OCI-LY7 (cell line): ENCODE measurements around the gene WFDC2. TPM values are rescaled to one million over a fixed set of nuclear protein-coding genes. Genes with fewer than 3 reads are reported as not detected.

Source experiments
- BruUV-seq: library from RNA; stranded (reverse); fragments of 400-500 nt; replicated peaks from 2 replicates; lab custom pipeline; 2021; lab: Mats Ljungman, UMichigan
- CTCF ChIA-PET: fragments of 300-600 bp; sonication (Branson Sonifier 250); formaldehyde crosslinking; loops from one replicate; lab custom pipeline; 2022; ENCODE audit warnings: antibody characterized with exemption; ENCODE audit not compliant: unreplicated experiment; lab: Charles Lee
- POLR2A ChIA-PET: fragments of 300-600 bp; sonication (Branson Sonifier 250); formaldehyde crosslinking; loops from one replicate; lab custom pipeline; 2022; ENCODE audit warnings: antibody characterized with exemption; lab: Charles Lee
- DNase-seq: peaks from one replicate; pipeline ENCODE4 v3.0.0-alpha.2; 2015; ENCODE audit warnings: low spot score
- H2AFZ ChIP-seq: fragments of 200-600 bp; sonication (generic), shearing (Covaris generic); 2 replicates; pipeline ENCODE4 v1.6.1; 2014; ENCODE audit warnings: mild to moderate bottlenecking, antibody characterized with exemption, low read length, moderate library complexity
- H3K27ac ChIP-seq: fragments of 200-600 bp; sonication (generic); 2 replicates; pipeline ENCODE4 v1.5.1; 2014; ENCODE audit warnings: mixed run types, low read depth, mild to moderate bottlenecking, moderate library complexity, low read length, inconsistent platforms; ENCODE audit not compliant: poor library complexity, severe bottlenecking
- H3K36me3 ChIP-seq: fragments of 200-600 bp; sonication (generic); 2 replicates; pipeline ENCODE4 v1.6.1; 2014; ENCODE audit warnings: mild to moderate bottlenecking, antibody characterized with exemption, low read length, moderate library complexity, mixed read lengths; ENCODE audit not compliant: insufficient read depth
- H3K4me1 ChIP-seq: fragments of 200-600 bp; sonication (generic); 2 replicates; pipeline ENCODE4 v1.5.1; 2014; ENCODE audit warnings: mild to moderate bottlenecking, low read length; ENCODE audit not compliant: insufficient read depth, poor library complexity, severe bottlenecking
- H3K4me2 ChIP-seq: fragments of 200-600 bp; sonication (generic); 2 replicates; pipeline ENCODE4 v1.6.1; 2014; ENCODE audit warnings: mild to moderate bottlenecking, low read length
- H3K4me3 ChIP-seq: fragments of 200-600 bp; sonication (generic); 2 replicates; pipeline ENCODE4 v1.5.1; 2014; ENCODE audit warnings: mild to moderate bottlenecking, low read depth, low read length; ENCODE audit not compliant: poor library complexity, severe bottlenecking
- H3K79me2 ChIP-seq: fragments of 200-600 bp; sonication (generic); 2 replicates; pipeline ENCODE4 v1.6.1; 2016; ENCODE audit warnings: low read depth, mild to moderate bottlenecking, low read length, moderate library complexity, mixed read lengths; ENCODE audit not compliant: insufficient read depth
- H3K9me2 ChIP-seq: fragments of 200-600 bp; sonication (generic); 2 replicates; pipeline ENCODE4 v1.6.1; 2016; ENCODE audit warnings: mild to moderate bottlenecking, low read length, mixed read lengths; ENCODE audit not compliant: insufficient read depth
- H3K9me3 ChIP-seq: fragments of 200-600 bp; sonication (generic); 2 replicates; pipeline ENCODE4 v1.6.1; 2014; ENCODE audit warnings: mild to moderate bottlenecking, mixed run types, low read length, mixed read lengths
- H4K20me1 ChIP-seq: fragments of 200-600 bp; sonication (generic); 2 replicates; pipeline ENCODE4 v1.6.1; 2014; ENCODE audit warnings: mild to moderate bottlenecking, antibody characterized with exemption, low read length, moderate library complexity, mixed read lengths; ENCODE audit not compliant: insufficient read depth
- EZH2phosphoT487 ChIP-seq: fragments of 200-600 bp; sonication (generic); IDR thresholded peaks from 2 replicates; pipeline ENCODE4 v1.6.1; 2018; ENCODE audit warnings: low read depth, borderline replicate concordance, mild to moderate bottlenecking, mixed run types, antibody characterized with exemption, low read length, moderate library complexity, mixed read lengths
- intact Hi-C: fragments of 100-400 bp; cut with micrococcal nuclease; formaldehyde crosslinking; loops from one replicate; pipeline ENCODE4 v1.10.0; 2022; ENCODE audit not compliant: unreplicated experiment
- total RNA-seq, 2 experiments: library from RNA; depleted of rRNA in 1 of 2; stranded (reverse); fragments of >200 nt in 1 of 2; shearing (Covaris generic) in 1 of 2; gene quantifications; 2 replicates each; pipeline ENCODE4 v1.2.3, GENCODE V29; 2014 to 2022
- TF ChIP-seq, protein P1 (sequence below): fragments of 200-600 bp; sonication (generic); conservative IDR thresholded peaks from 2 replicates; pipeline ENCODE4 v1.5.1; 2014; ENCODE audit warnings: mild to moderate bottlenecking, antibody characterized with exemption, low read length, moderate library complexity, mixed read lengths

The WFDC2 gene
- total RNA-seq, 2 experiments from 2014 or later: 0.46 to 4.4 TPM

DNA sequence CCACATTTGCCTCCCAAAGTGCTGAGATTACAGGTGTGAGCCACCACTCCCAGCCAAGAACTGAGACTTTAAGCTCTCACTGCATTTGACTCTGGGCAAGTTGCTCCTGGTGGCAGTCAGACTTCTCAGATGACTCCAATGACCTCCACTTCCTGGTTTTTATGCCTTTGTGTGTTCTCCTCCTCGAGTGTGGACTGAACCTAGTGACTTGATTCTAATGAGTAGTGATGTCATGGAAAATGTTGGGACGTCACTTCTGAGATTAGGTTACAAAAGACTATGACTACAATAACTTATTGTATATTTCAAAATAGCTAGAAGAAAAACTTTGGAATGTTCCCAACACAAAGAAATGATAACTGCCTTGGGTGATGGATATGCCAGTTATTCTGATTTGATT, 33.9 kb downstream of the WFDC2 start:
- no peak for DNase-seq
- H3K4me3 ChIP-seq: no peak overlapping the region
- no peak overlapping the region for H3K27ac ChIP-seq
- no peaks in the 10 kb centered on the region for H3K9me2 ChIP-seq
- H2AFZ ChIP-seq: no peak overlapping the region
- no TSS peak for BruUV-seq
- H4K20me1 ChIP-seq: no peaks in the 10 kb centered on the region
- no peaks in the 10 kb centered on the region for H3K36me3 ChIP-seq
- no peak overlapping the region for H3K4me2 ChIP-seq
- no peaks in the 10 kb centered on the region for H3K4me1 ChIP-seq
- H3K9me3 ChIP-seq: no peaks in the 10 kb centered on the region
- ChIA-PET POLR2A (no interaction called here), CTCF (no interaction called here)
- no peaks in the 10 kb centered on the region for H3K79me2 ChIP-seq
- TF ChIP-seq, protein P1, sequence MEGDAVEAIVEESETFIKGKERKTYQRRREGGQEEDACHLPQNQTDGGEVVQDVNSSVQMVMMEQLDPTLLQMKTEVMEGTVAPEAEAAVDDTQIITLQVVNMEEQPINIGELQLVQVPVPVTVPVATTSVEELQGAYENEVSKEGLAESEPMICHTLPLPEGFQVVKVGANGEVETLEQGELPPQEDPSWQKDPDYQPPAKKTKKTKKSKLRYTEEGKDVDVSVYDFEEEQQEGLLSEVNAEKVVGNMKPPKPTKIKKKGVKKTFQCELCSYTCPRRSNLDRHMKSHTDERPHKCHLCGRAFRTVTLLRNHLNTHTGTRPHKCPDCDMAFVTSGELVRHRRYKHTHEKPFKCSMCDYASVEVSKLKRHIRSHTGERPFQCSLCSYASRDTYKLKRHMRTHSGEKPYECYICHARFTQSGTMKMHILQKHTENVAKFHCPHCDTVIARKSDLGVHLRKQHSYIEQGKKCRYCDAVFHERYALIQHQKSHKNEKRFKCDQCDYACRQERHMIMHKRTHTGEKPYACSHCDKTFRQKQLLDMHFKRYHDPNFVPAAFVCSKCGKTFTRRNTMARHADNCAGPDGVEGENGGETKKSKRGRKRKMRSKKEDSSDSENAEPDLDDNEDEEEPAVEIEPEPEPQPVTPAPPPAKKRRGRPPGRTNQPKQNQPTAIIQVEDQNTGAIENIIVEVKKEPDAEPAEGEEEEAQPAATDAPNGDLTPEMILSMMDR: no peak
- no peak for TF ChIP-seq EZH2phosphoT487
- intact Hi-C loops: no loop called here

DNA sequence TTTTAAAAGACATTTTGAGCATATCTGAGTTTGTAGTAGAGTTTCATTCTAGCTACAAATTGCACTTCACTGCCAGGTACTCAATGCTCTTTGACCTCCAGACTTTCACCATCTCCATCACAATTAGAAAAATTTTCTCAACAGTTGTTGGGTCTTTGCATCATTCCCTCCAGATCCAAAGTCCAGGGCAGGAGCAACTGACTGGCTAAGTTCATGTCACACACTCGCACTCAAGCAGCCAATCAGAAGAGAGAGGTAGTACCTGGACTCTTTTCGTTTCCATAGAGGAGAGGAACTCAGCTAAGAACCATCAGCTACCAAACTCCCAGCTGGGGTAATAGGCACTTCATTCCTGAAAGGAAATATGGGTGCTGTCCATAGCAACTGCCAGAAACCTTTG, 36.8 kb downstream of the WFDC2 start:
- H2AFZ ChIP-seq: no peak overlapping the region
- H3K9me3 ChIP-seq: no peaks in the 10 kb centered on the region
- no peak overlapping the region for H3K27ac ChIP-seq
- H3K4me1 ChIP-seq: no peaks in the 10 kb centered on the region
- no peaks in the 10 kb centered on the region for H3K79me2 ChIP-seq
- intact Hi-C loops: no loop called here
- H3K36me3 ChIP-seq: no peaks in the 10 kb centered on the region
- no peak overlapping the region for H3K4me3 ChIP-seq
- POLR2A ChIA-PET: no interaction called here
- TF ChIP-seq EZH2phosphoT487: no peak
- TF ChIP-seq, protein P1: no peak
- H3K4me2 ChIP-seq: no peak overlapping the region
- CTCF ChIA-PET: no interaction called here
- no peaks in the 10 kb centered on the region for H3K9me2 ChIP-seq
- DNase-seq: no peak
- H4K20me1 ChIP-seq: no peaks in the 10 kb centered on the region
- BruUV-seq: no TSS peak

DNA sequence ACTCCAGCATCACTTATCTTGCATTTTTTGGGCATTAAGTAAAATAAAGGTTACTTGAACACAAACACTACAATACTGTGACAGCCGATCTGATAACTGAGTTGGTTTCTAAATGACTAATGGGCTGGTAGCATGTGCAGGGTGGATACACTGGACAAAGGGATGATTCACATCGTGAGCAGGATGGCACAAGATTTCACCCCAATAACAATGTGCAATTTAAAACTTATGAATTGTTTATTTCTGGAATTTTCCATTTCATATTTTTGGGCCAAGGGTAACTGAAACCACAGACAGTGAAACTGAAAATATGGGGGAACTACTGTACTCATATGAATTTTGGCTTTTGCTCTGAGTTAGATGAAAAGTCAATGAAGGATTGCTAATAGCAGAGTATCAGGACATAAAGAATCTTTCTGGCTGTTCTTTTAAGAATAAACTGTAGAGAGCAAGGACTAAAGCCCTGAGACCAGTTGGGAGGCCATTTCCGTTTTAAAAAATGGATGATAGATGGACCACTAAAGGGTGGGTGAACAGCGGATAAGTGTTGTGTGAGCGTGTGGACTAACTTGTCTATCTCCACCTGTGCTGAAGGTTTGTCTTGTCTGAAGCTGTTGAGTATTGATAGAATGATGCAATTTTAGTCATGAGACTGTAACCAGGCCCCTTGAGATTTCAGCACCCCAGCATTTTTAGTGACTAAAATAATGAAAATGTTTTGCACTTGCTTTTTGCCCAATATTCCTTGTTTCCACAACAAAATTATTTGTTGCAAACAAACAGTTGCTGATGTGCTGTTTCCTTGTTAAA, 37.7 kb downstream of the WFDC2 start:
- Histone ChIP-seq H3K4me1 (no peaks in the 10 kb centered on the region), H3K9me3 (no peaks in the 10 kb centered on the region), H4K20me1 (no peaks in the 10 kb centered on the region), H3K4me3 (no peak overlapping the region), H3K9me2 (no peaks in the 10 kb centered on the region), H3K36me3 (no peaks in the 10 kb centered on the region), H2AFZ (no peak overlapping the region), H3K79me2 (no peaks in the 10 kb centered on the region), H3K27ac (no peak overlapping the region), H3K4me2 (no peak overlapping the region)
- no peak for DNase-seq
- ChIA-PET POLR2A (interaction anchor here (0.7 kb wide), 1 partner anchor 150 kb away, joined by 3 read pairs; no protein-coding TSS in a partner anchor), CTCF (no interaction called here)
- TF ChIP-seq EZH2phosphoT487: no peak
- TF ChIP-seq, protein P1: no peak
- BruUV-seq: no TSS peak
- intact Hi-C loops: no loop called here
